C4-2B (cell line): Measurements from ENCODE around the gene KLRC3.
"Not testable (repeated sequence)": the region's sequence is repeated elsewhere in the genome, so short reads cannot be mapped to it uniquely, and the experiment has no call there.

Experiments used
- CTCF ChIP-seq: fragments of 450-650 bp; conservative IDR thresholded peaks from 2 replicates; pipeline ENCODE4 v1.5.1; 2017; ENCODE audit warnings: mild to moderate bottlenecking
- ZFX ChIP-seq: fragments of 450-650 bp; IDR thresholded peaks from 2 replicates; pipeline ENCODE4 v1.6.1; 2017

GRCh38 chr12:10396176-10396575, 24.2 kb downstream of the KLRC3 start:
- not testable (repeated sequence) for TF ChIP-seq CTCF, ZFX
